ENCODE data around the gene PRKG1. TPM values are rescaled to one million over a fixed set of nuclear protein-coding genes. Genes with fewer than 3 reads are reported as not detected.

The PRKG1 gene
- total and polyA plus RNA-seq, 2 of the 8 experiments (the other 6 are each of a cell fraction or from before 2014, with no cell fraction given) = 4.2 to 15.2 TPM

DNA sequence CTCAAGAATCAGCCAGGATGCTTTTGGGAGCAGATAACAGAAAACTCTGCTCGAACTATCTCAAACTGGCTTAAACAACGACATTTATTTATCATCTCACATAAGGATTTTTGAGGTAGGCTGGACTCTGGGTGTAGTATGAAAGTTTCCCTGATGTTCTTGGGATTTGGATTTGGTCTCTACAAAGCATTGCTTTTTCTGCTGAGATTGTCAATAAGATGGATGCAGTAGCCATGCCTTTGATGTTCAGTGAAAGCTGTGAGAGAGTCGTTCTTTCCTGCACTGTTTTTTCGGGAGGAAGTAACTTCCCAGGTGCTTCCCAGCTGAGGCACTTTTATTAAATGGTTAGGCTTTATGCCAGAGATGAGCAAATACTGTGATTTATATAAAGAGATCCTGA lies 181.1 kb downstream of the PRKG1 start (continued):
- TF ChIP-seq USF2 (IDR thresholded peaks at IDR 0.05; ENCODE audit: low read length) (no peak), JUN (IDR thresholded peaks at IDR 0.05; ENCODE audit: low read depth, low read length) (no peak), RXRA (IDR thresholded peaks at IDR 0.05; ENCODE audit: insufficient read depth, low read depth, low read length) (no peak)

All from H1 (cell line).